H7 (cell line): ENCODE results near the gene SEL1L3. TPM values are rescaled to one million over a fixed set of nuclear protein-coding genes. Genes with fewer than 3 reads are reported as not detected.

Experiments used
- DNase-seq: peaks from one replicate; pipeline ENCODE4 v3.0.0; 2012
- H3K27me3 ChIP-seq: 2 replicates; pipeline ENCODE4 v1.6.0; 2011; ENCODE audit warnings: mild to moderate bottlenecking, low read length; ENCODE audit not compliant: control insufficient read depth, insufficient read depth
- H3K36me3 ChIP-seq: replicated peaks from 2 replicates; pipeline ENCODE4 v1.5.1; 2011; ENCODE audit warnings: low read length; ENCODE audit not compliant: control insufficient read depth, insufficient read depth
- H3K4me3 ChIP-seq: 2 replicates; pipeline ENCODE4 v1.5.1; 2011; ENCODE audit warnings: low read depth, mild to moderate bottlenecking, control low read depth, low read length, moderate library complexity; ENCODE audit not compliant: insufficient read depth
- total RNA-seq: library from RNA; depleted of rRNA; stranded (reverse); fragments of >200 nt; shearing (Covaris generic); gene quantifications from 2 replicates; pipeline ENCODE4 v1.2.3, GENCODE V29; 2014

SEL1L3 gene
- total RNA-seq, 1 experiment from 2014 or later, result 25.1 TPM

DNA sequence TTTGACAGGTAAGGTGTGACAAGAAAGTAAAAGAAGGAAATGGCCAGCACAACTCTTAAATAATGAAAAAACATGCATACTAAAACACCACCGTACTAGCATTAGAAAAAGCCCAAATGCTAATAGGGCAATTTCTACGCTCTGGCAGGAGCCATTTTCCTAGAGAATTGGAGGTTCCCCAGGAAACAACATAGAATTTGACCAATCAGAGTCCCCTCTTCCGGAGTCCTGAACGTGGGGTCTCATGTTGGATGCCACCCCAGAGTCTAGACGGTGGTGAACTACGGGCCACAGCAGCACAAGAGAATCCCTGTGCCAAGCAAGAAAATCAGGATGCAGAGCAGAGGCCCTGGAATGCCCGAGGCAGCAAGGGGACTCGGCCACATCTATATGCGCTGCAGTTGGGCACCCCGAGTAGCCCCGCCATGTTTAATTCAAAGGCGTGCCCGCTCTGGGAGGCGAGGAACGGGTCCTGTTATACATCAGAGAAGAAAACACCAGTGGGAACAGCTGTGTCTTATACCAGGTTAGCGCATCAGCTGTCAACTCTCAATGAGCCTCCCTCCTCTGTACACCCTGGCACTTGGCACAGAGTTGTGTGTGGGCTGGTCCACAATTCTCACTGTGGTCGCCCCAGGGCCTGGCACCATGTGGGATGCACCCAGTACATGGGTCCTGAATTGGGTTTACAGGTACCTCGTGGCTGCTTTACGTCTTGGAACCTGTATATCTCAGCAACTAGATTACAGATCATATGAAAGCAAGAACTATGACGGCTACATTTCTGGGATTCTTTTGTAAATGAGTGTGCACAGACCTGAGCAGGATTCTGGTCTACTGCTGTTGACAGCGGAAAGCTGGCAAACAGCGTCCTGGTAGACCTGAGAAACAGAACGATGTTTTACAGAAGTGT is 52.1 kb downstream of the SEL1L3 start:
- no peak for DNase-seq
- Histone ChIP-seq H3K27me3 (peaks cover 13% of the 10 kb centered on the region), H3K36me3 (no peaks in the 10 kb centered on the region; the same call in 1 of the 2 replicates), H3K4me3 (no peak overlapping the region)

DNA sequence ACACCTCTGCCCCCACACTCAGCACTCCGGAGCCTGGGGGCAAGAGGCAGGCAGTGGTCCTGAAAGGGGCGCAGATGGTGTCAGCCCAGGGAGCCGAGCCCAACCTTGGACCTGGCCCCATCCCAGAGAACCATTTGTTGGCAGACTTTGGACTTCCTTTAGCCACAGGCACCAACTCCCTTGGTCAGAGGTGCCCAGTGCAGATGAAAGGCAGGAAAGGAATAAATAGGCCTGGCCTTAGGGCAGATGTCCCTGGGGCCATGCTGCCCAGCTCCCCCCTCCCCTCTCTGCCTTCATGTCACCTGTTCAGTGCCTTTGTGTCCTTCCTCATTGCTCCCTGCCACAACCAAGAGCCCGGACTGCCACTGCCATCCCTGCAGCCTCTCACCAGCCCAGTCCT is 52.8 kb downstream of the SEL1L3 start:
- H3K27me3 ChIP-seq, result peaks cover 13% of the 10 kb centered on the region
- H3K4me3 ChIP-seq, result no peak overlapping the region
- no peaks in the 10 kb centered on the region; the same call in 1 of the 2 replicates for H3K36me3 ChIP-seq
- DNase-seq, result no peak

DNA sequence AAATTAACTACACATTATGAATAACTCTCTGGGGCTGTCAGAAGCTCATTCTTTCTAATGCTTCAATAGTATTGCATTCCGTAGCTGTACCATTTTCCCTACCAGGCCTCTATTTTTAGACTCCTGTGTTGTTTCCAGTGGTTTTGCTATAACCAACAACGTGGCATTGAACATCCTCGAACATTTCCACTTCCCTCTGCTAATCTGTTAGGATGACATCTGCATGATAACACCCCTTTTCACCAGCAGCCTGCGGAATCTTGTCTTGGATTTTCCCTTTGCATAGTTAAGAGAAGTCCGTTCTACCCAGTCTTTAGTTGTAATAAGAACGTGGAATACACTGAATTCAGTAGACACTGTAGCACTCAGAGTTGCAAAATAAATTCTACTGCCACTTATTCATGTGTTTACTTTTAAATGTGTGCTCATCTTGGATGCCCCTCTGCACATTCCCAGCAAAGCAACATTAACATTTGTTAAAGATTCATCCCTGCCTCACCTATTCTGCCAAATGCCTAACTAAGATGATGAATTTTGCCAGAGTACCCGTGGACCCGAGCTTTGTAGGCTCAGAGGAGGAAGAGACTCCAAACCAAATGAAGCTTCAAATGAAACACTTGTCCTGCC is 55.6 kb downstream of the SEL1L3 start:
- Histone ChIP-seq H3K27me3 (peaks cover 13% of the 10 kb centered on the region), H3K4me3 (no peak overlapping the region), H3K36me3 (peaks cover 3% of the 10 kb centered on the region)
- peak; percentile 57 for DNase-seq

DNA sequence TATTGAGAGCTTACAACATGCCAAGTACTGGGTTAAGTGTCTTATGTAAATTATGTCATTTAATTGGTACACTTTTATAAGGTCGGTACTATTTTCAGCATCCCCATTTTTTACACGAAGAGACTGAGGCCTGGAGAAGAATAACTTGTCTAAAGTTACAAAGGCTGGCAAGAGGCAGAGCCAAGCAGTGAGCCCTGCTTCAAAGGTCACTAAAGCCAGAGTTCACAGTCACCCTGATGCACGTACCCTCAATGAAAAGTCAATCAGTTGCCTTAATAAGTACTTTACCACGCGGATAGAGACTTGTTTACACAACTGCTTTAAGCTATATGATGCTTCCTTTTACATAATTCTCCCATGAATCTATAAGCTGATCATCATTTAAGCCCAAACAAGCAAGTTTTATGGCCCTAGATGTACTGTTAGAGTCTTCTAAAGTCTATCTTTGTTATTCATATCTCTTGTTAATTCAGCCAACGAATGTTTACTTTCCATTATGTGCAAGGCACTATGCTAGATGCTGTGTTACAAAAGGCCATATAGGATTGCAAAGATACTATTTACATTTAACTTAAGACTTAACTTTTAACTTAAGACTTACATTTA is 57.4 kb downstream of the SEL1L3 start:
- no peak for DNase-seq
- Histone ChIP-seq H3K27me3 (peaks cover 7% of the 10 kb centered on the region), H3K4me3 (no peak overlapping the region), H3K36me3 (peaks cover 8% of the 10 kb centered on the region)

GRCh38 chr4:25803720-25804225 is 59.0 kb downstream of the SEL1L3 start:
- Histone ChIP-seq H3K27me3 (peaks cover 2% of the 10 kb centered on the region; the same call in 1 of the 2 replicates), H3K4me3 (no peak overlapping the region), H3K36me3 (peaks cover 8% of the 10 kb centered on the region)
- no peak for DNase-seq

- no peak for DNase-seq
- Histone ChIP-seq H3K4me3 (no peak overlapping the region), H3K27me3 (no peaks in the 10 kb centered on the region; the same call in 1 of the 2 replicates), H3K36me3 (peaks cover 8% of the 10 kb centered on the region)
Observed at GRCh38 chr4:25801594-25801993, 61.2 kb downstream of the SEL1L3 start.

- Histone ChIP-seq H3K4me3 (no peak overlapping the region), H3K36me3 (peaks cover 8% of the 10 kb centered on the region), H3K27me3 (no peaks in the 10 kb centered on the region; the same call in 1 of the 2 replicates)
- no peak for DNase-seq
Observed at GRCh38 chr4:25800245-25800644, 62.5 kb downstream of the SEL1L3 start.

DNA sequence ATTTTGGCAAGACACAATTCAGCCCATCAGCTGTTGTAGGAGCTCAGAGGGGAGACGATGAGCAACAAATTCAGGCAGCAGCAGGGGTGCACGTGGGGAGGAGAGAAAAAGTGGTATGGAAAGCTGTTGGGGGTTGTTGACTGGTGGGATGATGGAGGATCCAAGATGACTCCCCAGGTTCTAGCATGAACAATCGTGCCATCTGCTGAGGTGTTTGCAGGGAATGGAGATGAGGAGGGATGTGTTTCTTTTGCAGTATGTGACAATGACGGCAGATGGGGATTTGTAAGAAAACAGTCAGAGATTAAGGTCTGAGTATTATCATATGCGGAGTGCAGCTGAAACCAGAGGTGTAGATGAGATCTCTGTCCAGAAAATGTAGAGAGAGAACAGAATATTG is 63.3 kb downstream of the SEL1L3 start:
- DNase-seq, result no peak
- Histone ChIP-seq H3K27me3 (no peaks in the 10 kb centered on the region; the same call in 1 of the 2 replicates), H3K36me3 (peaks cover 8% of the 10 kb centered on the region), H3K4me3 (no peak overlapping the region)

DNA sequence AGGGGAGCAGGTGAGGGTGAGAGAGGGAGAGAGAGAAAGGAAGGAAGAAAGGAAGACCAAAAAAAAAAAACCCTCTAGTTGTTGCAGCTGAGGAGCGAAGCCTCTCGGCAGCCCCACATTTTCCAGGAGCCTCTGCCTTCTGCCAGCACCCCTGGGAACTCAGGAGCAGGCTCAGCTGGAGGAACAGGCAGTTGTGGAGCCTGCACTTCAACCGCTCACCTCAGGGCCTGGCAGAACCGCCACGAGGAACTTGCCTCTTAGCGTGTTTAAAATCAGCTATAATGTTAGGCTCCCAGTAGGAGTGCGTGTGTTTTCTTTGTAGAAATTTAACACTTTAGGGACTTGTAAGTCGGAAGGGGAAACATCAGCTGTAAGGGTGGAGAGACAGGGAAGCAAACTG is 65.7 kb downstream of the SEL1L3 start:
- H3K36me3 ChIP-seq, result peaks cover 5% of the 10 kb centered on the region
- no peaks in the 10 kb centered on the region for H3K27me3 ChIP-seq
- H3K4me3 ChIP-seq, result no peak overlapping the region
- no peak for DNase-seq

DNA sequence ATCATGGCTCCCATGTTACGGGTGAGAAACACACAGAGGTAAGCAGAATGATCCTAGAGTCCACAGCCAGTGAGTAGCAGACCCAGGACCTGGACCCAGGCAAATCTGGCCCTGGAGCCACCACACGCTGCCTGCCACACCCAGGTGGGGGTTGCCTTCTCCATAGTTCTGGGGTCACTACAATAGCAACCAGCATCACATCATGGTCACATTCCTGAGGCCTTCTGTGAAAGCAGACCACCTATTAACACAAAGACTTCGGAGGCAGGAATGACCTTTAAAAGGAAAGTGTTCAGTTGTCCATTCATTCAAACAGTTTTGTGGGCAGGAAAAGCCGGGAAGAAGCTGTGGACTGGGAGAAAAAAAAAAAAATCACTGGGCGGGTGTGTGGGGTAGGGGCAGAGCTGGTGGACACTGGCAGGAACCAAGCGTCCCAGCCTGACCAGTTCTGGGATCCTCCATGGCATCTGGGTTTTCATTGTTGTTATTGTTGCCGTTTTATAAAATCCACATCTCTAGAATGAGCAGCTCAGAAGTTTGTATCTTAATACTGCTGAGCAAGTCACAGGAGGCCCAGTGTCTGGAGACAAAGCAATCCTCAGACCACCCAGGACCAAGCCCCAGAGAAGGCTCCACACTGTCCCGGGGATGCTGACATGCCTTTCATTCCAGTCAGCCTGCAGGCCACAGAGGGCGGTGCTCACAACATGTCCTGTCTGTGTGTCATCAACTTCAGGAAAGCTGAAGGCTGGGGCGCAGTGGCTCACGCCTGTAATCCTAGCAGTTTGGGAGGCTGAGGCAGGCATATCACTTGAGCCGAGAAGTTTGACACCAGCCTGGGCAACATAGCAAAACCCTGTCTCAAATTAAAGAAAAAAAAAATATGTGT is 67.0 kb downstream of the SEL1L3 start:
- no peaks in the 10 kb centered on the region for H3K27me3 ChIP-seq
- DNase-seq, result peak; percentile 73
- H3K36me3 ChIP-seq, result no peaks in the 10 kb centered on the region; the same call in 1 of the 2 replicates
- H3K4me3 ChIP-seq, result no peak overlapping the region

DNA sequence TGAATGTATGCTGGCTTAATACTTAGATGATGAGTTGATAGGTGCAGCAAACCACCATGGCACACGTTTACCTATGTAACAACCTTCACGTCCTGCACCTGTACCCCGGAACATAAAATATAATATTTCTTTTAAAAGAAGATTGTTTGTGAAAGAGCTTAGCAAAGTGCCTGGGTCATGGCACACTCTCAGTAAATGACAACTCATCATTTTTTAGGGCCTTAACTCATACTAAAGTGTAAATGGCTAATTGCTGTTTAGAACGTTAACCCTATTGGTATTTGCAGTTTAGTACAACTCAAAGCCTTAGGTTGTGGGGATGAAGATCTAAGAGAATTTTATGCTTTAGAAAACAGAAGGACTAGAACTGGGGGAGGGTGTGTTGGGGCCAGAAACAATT is 67.7 kb downstream of the SEL1L3 start:
- H3K27me3 ChIP-seq, result no peaks in the 10 kb centered on the region
- DNase-seq, result no peak
- H3K4me3 ChIP-seq, result no peak overlapping the region
- no peaks in the 10 kb centered on the region; the same call in 1 of the 2 replicates for H3K36me3 ChIP-seq

DNA sequence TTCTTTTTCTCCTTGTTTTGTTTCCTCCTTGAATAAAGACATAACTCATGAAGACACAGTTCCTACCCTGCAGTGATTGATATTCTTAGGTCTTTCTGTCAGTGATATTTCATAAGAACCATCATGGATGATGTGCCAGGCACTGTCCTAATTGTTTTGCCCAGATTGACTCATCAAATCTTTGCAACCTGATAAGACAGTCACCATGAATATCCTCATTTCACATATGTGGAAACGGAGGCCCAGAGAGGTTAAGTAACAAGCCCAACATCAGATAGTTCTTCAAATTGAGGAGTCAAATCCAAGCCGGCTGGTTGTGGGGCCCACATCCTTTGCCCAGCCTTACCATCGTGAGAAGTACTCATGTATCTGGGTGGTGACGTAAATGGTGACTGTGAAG is 69.9 kb downstream of the SEL1L3 start:
- H3K36me3 ChIP-seq, result no peaks in the 10 kb centered on the region; the same call in 1 of the 2 replicates
- no peaks in the 10 kb centered on the region for H3K27me3 ChIP-seq
- H3K4me3 ChIP-seq, result no peak overlapping the region
- no peak for DNase-seq

DNA sequence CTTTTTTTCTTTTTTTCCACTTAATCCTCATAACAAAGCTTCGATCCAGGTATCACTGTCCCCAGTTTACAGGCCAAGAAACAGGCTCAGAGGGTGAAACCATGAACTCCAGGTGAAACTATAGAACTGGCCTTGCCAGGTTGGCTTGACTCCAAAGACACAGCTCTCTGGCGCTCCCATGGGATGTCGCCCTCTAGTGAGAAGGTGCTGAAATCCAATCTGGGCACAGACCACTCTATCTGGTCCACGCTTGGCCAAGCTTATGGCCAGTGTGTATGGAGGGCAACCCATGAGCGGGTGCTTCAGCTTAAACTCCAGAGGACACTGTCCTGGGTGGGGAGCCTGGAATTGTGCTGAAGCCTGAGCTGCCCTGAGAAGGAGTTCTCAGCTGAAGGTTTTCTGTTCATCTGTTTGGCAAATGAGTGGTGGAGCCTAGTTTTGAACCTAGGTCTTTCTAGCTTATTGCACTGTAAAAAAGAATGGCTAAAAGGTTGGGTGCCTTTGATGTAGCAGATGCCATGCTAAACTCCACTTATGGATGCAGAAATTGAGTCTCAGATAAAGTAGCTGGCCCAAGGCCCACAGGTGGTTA is 70.5 kb downstream of the SEL1L3 start:
- Histone ChIP-seq H3K27me3 (no peaks in the 10 kb centered on the region), H3K4me3 (no peak overlapping the region), H3K36me3 (no peaks in the 10 kb centered on the region; the same call in 1 of the 2 replicates)
- peak; percentile 60 for DNase-seq
